Spleen (tissue), 11 donors: ENCODE results near the gene FRAS1. TPM values are rescaled to one million over a fixed set of nuclear protein-coding genes. Genes with fewer than 3 reads are reported as not detected.

Source experiments
- DNase-seq: peaks from one replicate; pipeline ENCODE4 v3.0.0-alpha.2; 2020
- H3K27ac ChIP-seq, 8 donors: fragments of 200-600 bp; sonication (generic) in 7 of 8; 1 replicate in 4 of 8; 2 replicates in 4 of 8; pipeline versions ENCODE4 v1.5.0 to v1.8.0; 2016 to 2021; ENCODE audit warnings: inconsistent platforms in 4 of 8, mild to moderate bottlenecking in 4 of 8, moderate library complexity in 1 of 8
- H3K27me3 ChIP-seq, 7 donors: fragments of 200-600 bp; sonication (generic) in 6 of 7; replicated peaks in 1 of 7; 1 replicate in 4 of 7; 2 replicates in 3 of 7; pipeline versions ENCODE4 v1.5.0 to v1.8.0; 2016 to 2021; ENCODE audit warnings: inconsistent platforms in 3 of 7, mild to moderate bottlenecking in 1 of 7
- H3K36me3 ChIP-seq, 6 donors: fragments of 200-600 bp; sonication (generic) in 5 of 6; 1 replicate in 4 of 6; 2 replicates in 2 of 6; pipeline versions ENCODE4 v1.5.0 to v1.8.0; 2016 to 2021; ENCODE audit warnings: inconsistent platforms in 2 of 6
- H3K4me1 ChIP-seq, 6 donors: fragments of 200-600 bp; sonication (generic) in 5 of 6; 1 replicate in 3 of 6; 2 replicates in 3 of 6; pipeline versions ENCODE4 v1.5.0 to v1.8.0; 2016 to 2021; ENCODE audit warnings: inconsistent platforms in 3 of 6
- H3K4me3 ChIP-seq, 8 donors: fragments of 200-600 bp; sonication (generic) in 7 of 8; 1 replicate in 4 of 8; 2 replicates in 4 of 8; pipeline versions ENCODE4 v1.5.0 to v1.8.0; 2016 to 2021; ENCODE audit warnings: inconsistent platforms in 4 of 8, mild to moderate bottlenecking in 4 of 8, moderate library complexity in 2 of 8
- H3K9me3 ChIP-seq, 8 donors: fragments of 200-600 bp; sonication (generic) in 7 of 8; 1 replicate in 4 of 8; 2 replicates in 4 of 8; pipeline versions ENCODE4 v1.5.0 to v1.8.0; 2016 to 2021; ENCODE audit warnings: inconsistent platforms in 4 of 8
- CTCF ChIP-seq, 11 experiments: fragments of 200-600 bp in 7 of 11; fragments of 450-650 bp in 4 of 11; sonication (generic) in 4 of 11; IDR thresholded peaks in 8 of 11; conservative IDR thresholded peaks in 3 of 11; 1 replicate in 7 of 11; 2 replicates in 4 of 11; pipeline versions ENCODE4 v1.4.0 to v1.8.0; 2016 to 2021; ENCODE audit warnings: antibody characterized with exemption in 11 of 11, inconsistent platforms in 4 of 11, mild to moderate bottlenecking in 1 of 11
- POLR2A ChIP-seq, 3 donors: fragments of 450-650 bp; IDR thresholded peaks; one replicate each; pipeline ENCODE4 v1.5.1; 2017; ENCODE audit warnings: antibody characterized with exemption in 3 of 3, mild to moderate bottlenecking in 1 of 3
- POLR2AphosphoS5 ChIP-seq, 3 donors: sonication (generic); formaldehyde crosslinking; IDR thresholded peaks; one replicate each; pipeline ENCODE4 v1.5.1; 2017; ENCODE audit warnings: antibody characterized with exemption in 3 of 3
- WGBS, 5 donors: extraction: QIAGEN DNeasy Blood & Tissue Kit in 3 of 5; methylation state at CpG; one replicate each; pipeline versions ENCODE4 v1.1.5 to v1.1.7; 2013 to 2018; 5-methylcytosine and 5-hydroxymethylcytosine counted together
- intact Hi-C: fragments of 100-400 bp; cut with DNase I; formaldehyde crosslinking; loops from one replicate; pipeline ENCODE4 v1.15.0; 2023; ENCODE audit warnings: low total_unique reads
- polyA plus RNA-seq, 3 donors: library from polyadenylated mRNA; stranded (reverse); fragments of 200-250 nt; gene quantifications; one replicate each; pipeline ENCODE4 v1.2.1, GENCODE V29; 2013
- total RNA-seq, 7 donors: library from RNA; depleted of rRNA in 3 of 7; stranded (reverse); fragments of >200 nt in 3 of 7; fragmentation: NEBNext Ultra II Directional in 4 of 7; extraction: Animal tissue kit (Norgen Biotek cat#: 25700) in 4 of 7; gene quantifications; one replicate each; pipeline versions ENCODE4 v1.1.0 to v1.2.1, GENCODE V29; 2016 to 2021
- donor health status: healthy with polysubstance abuse.
- donor health status: DM: no; HTN: no; CAD: no; lungs with moderate emphysema.
- donor health status: DM: no; HTN: no; CAD: no.
- donor health status: Bipolar disorder and iron deficiency.
- donor health status: healthy.
- donor health status: DM: no; HTN: no; CAD: no.
- donor health status: DM: yes; HTN: yes; CAD: no.

The FRAS1 gene
- total and polyA plus RNA-seq, 10 donors, result 0.10 to 3.0 (median 1.3) TPM

- no peak overlapping the region for H3K27ac ChIP-seq
- intact Hi-C loops, result no loop called here
- H3K36me3 ChIP-seq, result no peaks in the 10 kb centered on the region
- 68 to 74% (median 71%) methylated on average over 5 of the region's 5 CpGs for WGBS, 5 donors
- no peaks in the 10 kb centered on the region for H3K4me1 ChIP-seq
- no peak overlapping the region for H3K4me3 ChIP-seq
- TF ChIP-seq POLR2AphosphoS5 (IDR thresholded peaks at IDR 0.05) (no peak), CTCF (IDR thresholded peaks at IDR 0.05 in 8 of 11, conservative IDR thresholded peaks at IDR 0.05 in 3 of 11) (no peak), POLR2A (IDR thresholded peaks at IDR 0.05) (no peak)
- no peaks in the 10 kb centered on the region for H3K27me3 ChIP-seq
- H3K9me3 ChIP-seq, result peaks cover 0 to 7% (median 0%) of the 10 kb centered on the region in 8 donors
- no peak for DNase-seq
These were observed 289.1 kb downstream of the FRAS1 start for GRCh38 chr4:78346222-78346621.

DNA sequence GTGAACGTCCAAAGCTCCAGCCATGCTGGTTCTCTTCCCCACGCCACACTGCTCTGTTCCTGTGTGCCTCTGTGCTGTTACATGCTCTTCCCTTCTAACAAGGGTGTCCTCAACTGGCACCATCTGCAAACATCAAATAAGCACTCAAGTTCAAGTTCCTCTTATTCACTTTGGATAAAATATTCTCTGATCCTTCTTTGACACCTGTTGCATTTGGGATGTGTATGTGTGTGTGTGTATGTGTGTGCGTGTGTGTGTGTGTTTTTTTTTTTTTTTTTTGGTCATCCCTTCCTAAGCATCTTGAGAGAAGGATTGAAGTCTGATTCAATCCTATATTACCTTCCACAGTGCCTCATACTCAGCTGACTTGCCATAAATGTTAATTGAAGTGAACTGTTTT, 290.4 kb downstream of the FRAS1 start:
- Histone ChIP-seq H3K4me3 (no peak overlapping the region), H3K36me3 (no peaks in the 10 kb centered on the region), H3K27ac (no peak overlapping the region), H3K4me1 (no peaks in the 10 kb centered on the region), H3K9me3 (peaks cover 0 to 7% (median 0%) of the 10 kb centered on the region in 8 donors), H3K27me3 (no peaks in the 10 kb centered on the region)
- no peak for DNase-seq
- intact Hi-C loops, result no loop called here
- TF ChIP-seq POLR2AphosphoS5 (IDR thresholded peaks at IDR 0.05) (no peak), POLR2A (IDR thresholded peaks at IDR 0.05) (no peak), CTCF (IDR thresholded peaks at IDR 0.05 in 8 of 11, conservative IDR thresholded peaks at IDR 0.05 in 3 of 11) (no peak)
- WGBS, 5 donors, result 76 to 88% (median 83%) methylated on average over 3 of the region's 3 CpGs

- Histone ChIP-seq H3K27me3 (peaks cover 0 to 2% (median 0%) of the 10 kb centered on the region in 7 donors), H3K4me1 (no peaks in the 10 kb centered on the region), H3K4me3 (no peak overlapping the region), H3K9me3 (no peaks in the 10 kb centered on the region), H3K27ac (no peak overlapping the region), H3K36me3 (no peaks in the 10 kb centered on the region)
- TF ChIP-seq POLR2A (IDR thresholded peaks at IDR 0.05), result no peak
- no peak for TF ChIP-seq CTCF (IDR thresholded peaks at IDR 0.05 in 8 of 11, conservative IDR thresholded peaks at IDR 0.05 in 3 of 11)
- TF ChIP-seq POLR2AphosphoS5 (IDR thresholded peaks at IDR 0.05), result no peak
- intact Hi-C loops, result no loop called here
- WGBS, 5 donors, result 83 to 95% (median 89%) methylated on average over 5 to 6 of the region's 6 CpGs
- DNase-seq, result no peak
These were observed 296.8 kb downstream of the FRAS1 start for GRCh38 chr4:78353921-78354320.

- no peaks in the 10 kb centered on the region for H3K36me3 ChIP-seq
- 80 to 92% (median 85%) methylated on average over 4 of the region's 4 CpGs for WGBS, 5 donors
- no peaks in the 10 kb centered on the region for H3K9me3 ChIP-seq
- TF ChIP-seq POLR2AphosphoS5 (IDR thresholded peaks at IDR 0.05) (no peak), CTCF (IDR thresholded peaks at IDR 0.05 in 8 of 11, conservative IDR thresholded peaks at IDR 0.05 in 3 of 11) (no peak), POLR2A (IDR thresholded peaks at IDR 0.05) (no peak)
- no peak overlapping the region for H3K27ac ChIP-seq
- H3K27me3 ChIP-seq, result peaks cover 0 to 6% (median 0%) of the 10 kb centered on the region in 7 donors
- H3K4me1 ChIP-seq, result no peaks in the 10 kb centered on the region
- no peak overlapping the region for H3K4me3 ChIP-seq
- DNase-seq, result no peak
- intact Hi-C loops, result no loop called here
These were observed 297.7 kb downstream of the FRAS1 start for GRCh38 chr4:78354782-78355181.
